GM21381 (cell line): Measurements from ENCODE around the gene MCRIP2.

Experiments
- ATAC-seq: cut with Tn5 transposase; IDR thresholded peaks from one replicate; pipeline ENCODE4 v1.9.1; 2021; ENCODE audit warnings: mild to moderate bottlenecking, moderate library complexity; ENCODE audit not compliant: unreplicated experiment

The MCRIP2 gene

GRCh38 chr16:694187-694862 lies 52.7 kb downstream of the MCRIP2 start:
- no peak for ATAC-seq

DNA sequence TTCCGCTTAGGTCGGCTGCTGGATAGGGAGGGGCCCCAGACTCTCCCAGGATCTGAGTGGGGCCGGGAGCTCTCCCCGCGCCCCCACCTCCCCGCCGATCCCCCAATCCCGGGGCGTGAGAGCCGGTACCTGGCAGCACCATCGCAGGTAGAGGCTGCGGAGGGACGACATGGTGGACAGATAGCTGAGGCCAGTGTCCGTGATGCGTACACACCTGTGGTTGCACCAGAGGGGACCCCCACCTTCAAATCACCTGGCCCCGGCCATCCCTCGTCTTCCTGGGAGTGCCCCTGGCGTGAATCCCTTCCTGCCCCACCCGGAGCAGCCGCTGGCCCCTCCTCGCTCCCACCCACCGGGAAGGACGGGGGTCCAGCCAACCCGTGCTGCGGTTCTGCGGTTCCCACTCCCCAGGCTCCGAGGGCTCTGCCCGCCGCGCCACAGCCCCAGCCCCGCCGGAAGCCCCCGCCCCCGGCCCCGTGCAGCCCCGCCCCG lies 53.3 kb downstream of the MCRIP2 start:
- no peak for ATAC-seq

- ATAC-seq: no peak
Observed at GRCh38 chr16:695355-696089, 53.9 kb downstream of the MCRIP2 start.
